Gastrocnemius medialis (tissue), 4 donors: ENCODE measurements around the gene ZSCAN10. TPM values are rescaled to one million over a fixed set of nuclear protein-coding genes. Genes with fewer than 3 reads are reported as not detected.
"Not testable (repeated sequence)": the region's sequence is repeated elsewhere in the genome, so short reads cannot be mapped to it uniquely, and the experiment has no call there.

ENCODE experiments used
- ATAC-seq, 2 donors: fragments of 150-250 bp; one replicate each; pipeline ENCODE4 v1.9.1; 2016
- DNase-seq, 2 donors: peaks; one replicate each; pipeline ENCODE4 v3.0.0-alpha.2; 2019
- H3K27ac ChIP-seq, 4 donors: fragments of 200-600 bp; sonication (generic); 1 replicate in 1 of 4; 2 replicates in 3 of 4; pipeline ENCODE4 v1.5.1; 2016 to 2018; ENCODE audit warnings: mild to moderate bottlenecking in 2 of 4, moderate library complexity in 1 of 4
- H3K27me3 ChIP-seq, 3 donors: fragments of 200-600 bp; sonication (generic) in 2 of 3; 1 replicate in 1 of 3; 2 replicates in 2 of 3; pipeline versions ENCODE4 v1.5.1 to v1.6.0; 2016 to 2019; ENCODE audit warnings: mild to moderate bottlenecking in 1 of 3, moderate library complexity in 1 of 3
- H3K36me3 ChIP-seq, 2 donors: fragments of 200-600 bp; sonication (generic) in 1 of 2; one replicate each; pipeline ENCODE4 v1.5.1; 2017 to 2018
- H3K4me1 ChIP-seq, 2 donors: fragments of 200-600 bp; sonication (generic) in 1 of 2; one replicate each; pipeline ENCODE4 v1.5.1; 2016 to 2017; ENCODE audit warnings: mild to moderate bottlenecking in 2 of 2
- H3K4me3 ChIP-seq, 4 donors: fragments of 200-600 bp; sonication (generic) in 3 of 4; 1 replicate in 1 of 4; 2 replicates in 3 of 4; pipeline ENCODE4 v1.5.1; 2016 to 2019; ENCODE audit warnings: mild to moderate bottlenecking in 2 of 4
- H3K9me3 ChIP-seq, 3 donors: fragments of 200-600 bp; sonication (generic) in 2 of 3; 1 replicate in 1 of 3; 2 replicates in 2 of 3; pipeline ENCODE4 v1.5.1; 2016 to 2019
- CTCF ChIP-seq, 5 experiments: fragments of 450-650 bp in 3 of 5; fragments of 200-600 bp in 2 of 5; sonication (generic) in 2 of 5; IDR thresholded peaks in 4 of 5; conservative IDR thresholded peaks in 1 of 5; 1 replicate in 4 of 5; 2 replicates in 1 of 5; pipeline ENCODE4 v1.5.1; 2016 to 2019; ENCODE audit warnings: antibody characterized with exemption in 5 of 5, mild to moderate bottlenecking in 3 of 5, moderate library complexity in 3 of 5
- POLR2A ChIP-seq, 2 donors: fragments of 450-650 bp; IDR thresholded peaks; one replicate each; pipeline ENCODE4 v1.6.1; 2017; ENCODE audit warnings: antibody characterized with exemption in 2 of 2, mild to moderate bottlenecking in 2 of 2, moderate library complexity in 2 of 2
- in situ Hi-C, 4 donors: fragments of 200-750 bp; cut with MboI; loops; one replicate each; pipeline versions ENCODE4 v1.15.0 to v1.8.0; 2017; ENCODE audit warnings: low sequenced_read_pairs in 4 of 4
- intact Hi-C: fragments of 100-400 bp; cut with DNase I; formaldehyde crosslinking; loops from one replicate; pipeline ENCODE4 v1.15.1; 2023; ENCODE audit warnings: low total_unique reads
- total RNA-seq, 4 donors: library from RNA; depleted of rRNA; stranded (reverse); fragments of >200 nt; gene quantifications; one replicate each; pipeline versions ENCODE4 v1.1.0 to v1.2.3, GENCODE V29; 2016

The ZSCAN10 gene
- total RNA-seq, 4 donors from 2014 or later = not detected

GRCh38 chr16:3058139-3059030 is 40.7 kb downstream of the ZSCAN10 start:
- DNase-seq = no peak
- no peak for ATAC-seq
- H3K36me3 ChIP-seq = no peaks in the 10 kb centered on the region
- TF ChIP-seq POLR2A (IDR thresholded peaks at IDR 0.05) = no peak
- TF ChIP-seq CTCF (IDR thresholded peaks at IDR 0.05 in 4 of 5, conservative IDR thresholded peaks at IDR 0.05 in 1 of 5) = no peak
- H3K4me1 ChIP-seq = peaks cover 28 to 39% of the 10 kb centered on the region in 2 donors
- intact Hi-C loops (loop anchor here (1.0 to 2.0 kb wide), 4 partner anchors 38 to 108 kb away; partner anchors contain the start of gene TNFRSF12A), in situ Hi-C loops (no loop called here)
- no peaks in the 10 kb centered on the region for H3K9me3 ChIP-seq
- H3K27me3 ChIP-seq = no peaks in the 10 kb centered on the region
- H3K4me3 ChIP-seq = peak overlapping the region; percentile 79 to 98 (median 92)
- peak overlapping the region; percentile 79 to 85 (median 83) for H3K27ac ChIP-seq

DNA sequence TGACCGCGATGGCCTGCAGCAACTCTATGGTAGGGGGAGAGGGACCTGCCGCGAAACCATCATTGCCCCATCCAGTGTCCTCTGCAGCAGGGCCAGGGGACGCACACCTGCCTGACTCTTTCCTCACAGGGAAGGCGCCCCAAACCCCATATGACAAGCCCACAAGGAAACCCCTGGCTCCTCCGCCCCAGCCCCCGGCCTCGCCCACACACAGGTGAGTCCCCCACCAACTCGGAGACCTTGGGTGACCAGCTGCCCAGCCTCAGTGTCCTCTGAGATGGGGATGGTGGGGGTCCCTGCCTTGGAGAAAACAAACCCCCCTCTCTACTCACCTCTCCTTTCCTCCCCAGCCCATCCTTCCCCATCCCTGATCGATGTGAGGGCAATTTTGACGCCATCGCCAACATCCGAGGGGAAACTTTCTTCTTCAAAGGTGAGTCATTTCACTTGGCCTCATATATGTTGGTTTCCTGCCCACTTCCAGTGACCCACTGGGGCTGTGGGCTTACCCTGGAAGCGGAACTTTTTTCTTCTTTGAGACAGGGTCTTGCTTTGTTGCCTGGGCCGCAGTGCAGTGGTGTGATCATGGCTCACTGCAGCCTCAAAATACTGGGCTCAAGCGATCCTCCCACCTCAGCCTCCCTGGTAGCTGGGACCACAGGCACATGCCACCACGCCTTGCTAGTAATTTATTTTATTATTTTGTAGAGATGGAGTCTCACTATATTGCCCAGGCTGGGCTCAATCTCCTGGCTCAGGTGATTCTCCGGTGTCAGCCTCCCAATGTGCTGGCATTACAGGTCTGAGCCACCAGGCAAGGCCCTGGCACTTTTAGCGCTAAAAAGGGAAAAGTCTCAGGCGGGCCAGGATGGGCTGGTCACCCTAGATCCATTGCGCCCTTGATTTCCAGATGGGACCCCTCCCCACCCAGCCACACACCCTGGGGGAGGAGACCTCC is 41.6 kb downstream of the ZSCAN10 start:
- Histone ChIP-seq H3K9me3 (no peaks in the 10 kb centered on the region), H3K4me3 (no peak overlapping the region), H3K4me1 (peaks cover 28 to 39% of the 10 kb centered on the region in 2 donors), H3K27ac (no peak overlapping the region), H3K36me3 (no peaks in the 10 kb centered on the region), H3K27me3 (no peaks in the 10 kb centered on the region)
- DNase-seq = no peak
- no peak for TF ChIP-seq CTCF (IDR thresholded peaks at IDR 0.05 in 4 of 5, conservative IDR thresholded peaks at IDR 0.05 in 1 of 5)
- TF ChIP-seq POLR2A (IDR thresholded peaks at IDR 0.05) = no peak
- in situ Hi-C loops (no loop called here), intact Hi-C loops (loop anchor here (2.0 kb wide), 1 partner anchor 37 kb away; the partner anchor contains the start of gene TNFRSF12A)
- ATAC-seq = no peak

DNA sequence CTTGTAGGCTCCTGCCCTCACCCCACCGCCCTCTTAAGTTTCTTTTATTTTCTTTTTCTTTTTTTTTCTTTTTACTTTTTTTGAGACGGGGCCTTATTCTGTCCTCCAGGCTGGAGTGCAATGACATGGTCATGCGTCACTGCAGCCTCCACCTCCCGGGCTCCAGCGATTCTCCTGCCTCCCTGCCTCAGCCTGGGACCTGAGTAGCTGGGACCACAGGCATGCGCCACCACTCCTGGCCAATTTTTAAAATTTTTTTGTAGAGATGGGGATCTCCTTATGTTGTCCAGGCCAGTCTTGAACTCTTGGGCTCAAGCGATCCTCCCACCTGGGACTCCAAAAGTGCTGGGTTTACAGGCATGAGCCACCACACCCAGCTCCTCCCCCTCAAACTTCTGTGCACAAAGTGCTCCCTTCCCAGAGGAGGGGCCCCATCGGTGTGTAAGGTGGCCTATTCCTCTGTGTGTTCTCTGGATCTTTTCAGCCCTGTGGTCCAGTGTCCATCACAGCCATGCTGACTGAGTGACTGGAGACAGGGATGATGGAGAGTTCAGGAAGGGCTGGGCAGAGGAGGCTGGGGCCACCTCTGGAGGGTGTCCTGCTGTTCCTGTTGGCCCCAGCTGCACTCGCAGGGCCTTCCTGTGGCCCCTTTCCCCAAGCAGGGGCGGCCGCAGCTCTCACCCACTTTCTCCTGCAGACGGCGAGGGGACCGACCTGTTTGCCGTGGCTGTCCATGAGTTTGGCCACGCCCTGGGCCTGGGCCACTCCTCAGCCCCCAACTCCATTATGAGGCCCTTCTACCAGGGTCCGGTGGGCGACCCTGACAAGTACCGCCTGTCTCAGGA is 42.5 kb downstream of the ZSCAN10 start:
- Histone ChIP-seq H3K27me3 (no peaks in the 10 kb centered on the region), H3K36me3 (no peaks in the 10 kb centered on the region), H3K27ac (no peak overlapping the region), H3K9me3 (no peaks in the 10 kb centered on the region), H3K4me3 (no peak overlapping the region), H3K4me1 (peaks cover 20 to 33% of the 10 kb centered on the region in 2 donors)
- ATAC-seq (no peak), DNase-seq (no peak)
- TF ChIP-seq POLR2A (IDR thresholded peaks at IDR 0.05) = no peak
- no peak for TF ChIP-seq CTCF (IDR thresholded peaks at IDR 0.05 in 4 of 5, conservative IDR thresholded peaks at IDR 0.05 in 1 of 5)
- in situ Hi-C loops = no loop called here
- intact Hi-C loops = no loop called here

- ATAC-seq, H3K4me3 ChIP-seq, H3K36me3 ChIP-seq, intact Hi-C loops, H3K9me3 ChIP-seq, H3K27ac ChIP-seq, DNase-seq, H3K27me3 ChIP-seq, in situ Hi-C loops: not testable (repeated sequence)
- H3K4me1 ChIP-seq = peaks cover 14 to 25% of the 10 kb centered on the region in 2 donors
Observed at GRCh38 chr16:3055734-3056115, 43.4 kb downstream of the ZSCAN10 start.
